Measurements from ENCODE around the gene PDGFB. TPM values are rescaled to one million over a fixed set of nuclear protein-coding genes. Genes with fewer than 3 reads are reported as not detected.

PDGFB gene
- total RNA-seq, 2 donors from 2014 or later = 7.5 to 8.1 TPM

Other genes starting within 250 kb of the PDGFB start
- 10 to 100 TPM; 18.7 to 31.5 TPM for gene APOBEC3C, start 230.7 kb downstream of the PDGFB start, total RNA-seq
- 1 to 10 TPM; 1.3 to 4.2 TPM for gene APOBEC3D, start 223.9 kb downstream of the PDGFB start, total RNA-seq
- gene APOBEC3F, start 204.1 kb downstream of the PDGFB start, total RNA-seq = 1 to 10 TPM; 5.5 to 9.8 TPM
- gene APOBEC3G, start 167.7 kb downstream of the PDGFB start, total RNA-seq = 1 to 10 TPM; 7.1 to 7.8 TPM
- gene APOBEC3H, start 147.7 kb downstream of the PDGFB start, total RNA-seq = under 1 TPM in 1 of 2 donors, not detected in 1; 0.24 TPM
- 10 to 100 TPM; 50.2 to 55.8 TPM for gene CBX7, start 92.3 kb downstream of the PDGFB start, total RNA-seq
- gene RPL3, start 74.6 kb upstream of the PDGFB start, total RNA-seq = 1,000 to 10,000 TPM; 1,303 to 1,339 TPM
- gene SYNGR1, start 105.0 kb upstream of the PDGFB start, total RNA-seq = 10 to 100 TPM; 12.8 to 15.2 TPM
- gene TAB1, start 154.8 kb upstream of the PDGFB start, total RNA-seq = 10 to 100 TPM; 20.0 to 20.7 TPM
- 1 to 10 TPM; 2.3 to 3.2 TPM for gene MGAT3, start 212.0 kb upstream of the PDGFB start, total RNA-seq